ENCODE data around the gene EIF3B. TPM values are rescaled to one million over a fixed set of nuclear protein-coding genes. Genes with fewer than 3 reads are reported as not detected.
"Not testable (repeated sequence)": the region's sequence is repeated elsewhere in the genome, so short reads cannot be mapped to it uniquely, and the experiment has no call there.

EIF3B gene
- total RNA-seq, 2 donors from 2014 or later: 59.6 to 96.1 TPM

- DNase-seq; intact Hi-C loops (cut with DNase I): not testable (repeated sequence)
These were observed 21.9 kb upstream of the EIF3B start for GRCh38 chr7:2332606-2333231.

GRCh38 chr7:2336626-2337299 is 17.9 kb upstream of the EIF3B start:
- DNase-seq (no peak), ATAC-seq (no peak)
- intact Hi-C loops (cut with DNase I): no loop called here

More at GRCh38 chr7:2332606-2333231, 21.9 kb upstream of the EIF3B start:
- not testable (repeated sequence) for ATAC-seq

- ATAC-seq: peak in 1 of 2 donors; percentile 12
- intact Hi-C loops (cut with DNase I): loop anchor here (2.0 to 10.0 kb wide), 2 partner anchors 103 to 769 kb away; partner anchors contain the start of genes MRM2 (in 1 of the 2) and NUDT1 (in 1 of the 2)
- not testable (repeated sequence) for DNase-seq
These were observed 7.1 kb upstream of the EIF3B start for GRCh38 chr7:2347351-2348063.

- DNase-seq (no peak), ATAC-seq (no peak)
- intact Hi-C loops (cut with DNase I): loop anchor here in 1 of 2 donors (5.0 kb wide), 1 partner anchor 108 kb away; the partner anchor contains the start of genes MRM2 and NUDT1
These were observed 4.6 kb upstream of the EIF3B start for GRCh38 chr7:2350055-2350454.

- ATAC-seq (no peak), DNase-seq (no peak)
- intact Hi-C loops (cut with DNase I): loop anchor here in 1 of 2 donors (5.0 kb wide), 1 partner anchor 109 kb away; the partner anchor contains the start of genes MRM2 and NUDT1
These were observed 3.8 kb upstream of the EIF3B start for GRCh38 chr7:2350861-2351260.

- peak in 1 of 2 donors; percentile 11 for ATAC-seq
- intact Hi-C loops (cut with DNase I): loop anchor here in 1 of 2 donors (5.0 kb wide), 1 partner anchor 111 kb away; the partner anchor contains the start of genes MRM2 and NUDT1
- no peak for DNase-seq
These were observed 1.3 kb upstream of the EIF3B start for GRCh38 chr7:2353113-2353935.

GRCh38 chr7:2353936-2354185 is 766 bp upstream of the EIF3B start:
- DNase-seq: peak; percentile 93
- intact Hi-C loops (cut with DNase I): loop anchor here in 1 of 2 donors (5.0 kb wide), 1 partner anchor 112 kb away; the partner anchor contains the start of genes MRM2 and NUDT1
- ATAC-seq: peak; percentile 90 to 94

- intact Hi-C loops (cut with DNase I): loop anchor here in 1 of 2 donors (5.0 kb wide), 1 partner anchor 113 kb away; the partner anchor contains the start of genes MRM2 and NUDT1
- DNase-seq: no peak
- no peak for ATAC-seq
These were observed 495 bp downstream of the EIF3B start for GRCh38 chr7:2354939-2355704.

GRCh38 chr7:2355705-2356008 is 1.0 kb downstream of the EIF3B start:
- intact Hi-C loops (cut with DNase I): no loop called here
- ATAC-seq (no peak), DNase-seq (no peak)

GRCh38 chr7:2357165-2357564 is 2.5 kb downstream of the EIF3B start:
- intact Hi-C loops (cut with DNase I): no loop called here
- ATAC-seq (no peak), DNase-seq (no peak)

GRCh38 chr7:2357571-2357970 is 2.9 kb downstream of the EIF3B start:
- intact Hi-C loops (cut with DNase I): no loop called here
- DNase-seq: no peak
- ATAC-seq: no peak

GRCh38 chr7:2358968-2359527 is 4.4 kb downstream of the EIF3B start:
- no peak for ATAC-seq
- DNase-seq: no peak
- intact Hi-C loops (cut with DNase I): no loop called here

GRCh38 chr7:2359610-2360009 is 5.0 kb downstream of the EIF3B start:
- ATAC-seq (no peak), DNase-seq (no peak)
- intact Hi-C loops (cut with DNase I): no loop called here

- peak in 1 of 2 donors; percentile 88 for ATAC-seq
- DNase-seq: no peak
- intact Hi-C loops (cut with DNase I): no loop called here
These were observed 6.2 kb downstream of the EIF3B start for GRCh38 chr7:2360796-2361195.

- no peak for ATAC-seq
- no peak for DNase-seq
- intact Hi-C loops (cut with DNase I): no loop called here
These were observed 7.9 kb downstream of the EIF3B start for GRCh38 chr7:2362385-2363088.

- ATAC-seq (no peak), DNase-seq (no peak)
- intact Hi-C loops (cut with DNase I): no loop called here
These were observed 14.5 kb downstream of the EIF3B start for GRCh38 chr7:2369139-2369538.

GRCh38 chr7:2371329-2371728 is 16.7 kb downstream of the EIF3B start:
- DNase-seq (no peak), ATAC-seq (no peak)
- intact Hi-C loops (cut with DNase I): no loop called here

GRCh38 chr7:2372724-2373123 is 18.1 kb downstream of the EIF3B start:
- ATAC-seq (no peak), DNase-seq (no peak)
- intact Hi-C loops (cut with DNase I): no loop called here

Measured in left cardiac atrium (tissue), 4 donors.